ENCODE results near the gene FGA. TPM values are rescaled to one million over a fixed set of nuclear protein-coding genes. Genes with fewer than 3 reads are reported as not detected.
"Not testable (repeated sequence)": the region's sequence is repeated elsewhere in the genome, so short reads cannot be mapped to it uniquely, and the experiment has no call there.

FGA gene
- total RNA-seq, 1 donor from 2014 or later: 13.5 TPM

- Mint-ChIP-seq H3K4me3 (ENCODE audit: low read depth) (no peak overlapping the region), H3K4me1 (ENCODE audit: low read depth) (peaks cover 10% of the 10 kb centered on the region), H3K27me3 (no peaks in the 10 kb centered on the region), H3K36me3 (ENCODE audit: insufficient read depth) (no peaks in the 10 kb centered on the region), H3K9me3 (ENCODE audit: low read depth) (no peaks in the 10 kb centered on the region), H3K27ac (no peak overlapping the region)
- no peak for DNase-seq (ENCODE audit: low spot score, unreplicated experiment)
- no peak for TF ChIP-seq CTCF (IDR thresholded peaks at IDR 0.05; ENCODE audit: unreplicated experiment)
Measured at GRCh38 chr4:154602404-154603020, 12.0 kb upstream of the FGA start.

- no peak overlapping the region for H3K27ac Mint-ChIP-seq
- H3K9me3 Mint-ChIP-seq (ENCODE audit: low read depth): peaks cover 6% of the 10 kb centered on the region
- peaks cover 30% of the 10 kb centered on the region for H3K4me1 Mint-ChIP-seq (ENCODE audit: low read depth)
- no peak overlapping the region for H3K4me3 Mint-ChIP-seq (ENCODE audit: low read depth)
- TF ChIP-seq CTCF (IDR thresholded peaks at IDR 0.05; ENCODE audit: unreplicated experiment): no peak
- no peaks in the 10 kb centered on the region for H3K27me3 Mint-ChIP-seq
- no peaks in the 10 kb centered on the region for H3K36me3 Mint-ChIP-seq (ENCODE audit: insufficient read depth)
- no peak for DNase-seq (ENCODE audit: low spot score, unreplicated experiment)
Measured at GRCh38 chr4:154597798-154598774, 7.5 kb upstream of the FGA start.

GRCh38 chr4:154597281-154597680 is 6.7 kb upstream of the FGA start:
- peaks cover 34% of the 10 kb centered on the region for H3K4me1 Mint-ChIP-seq (ENCODE audit: low read depth)
- not testable (repeated sequence) for DNase-seq (ENCODE audit: low spot score, unreplicated experiment); H3K27ac Mint-ChIP-seq; H3K4me3 Mint-ChIP-seq (ENCODE audit: low read depth); H3K36me3 Mint-ChIP-seq (ENCODE audit: insufficient read depth); H3K9me3 Mint-ChIP-seq (ENCODE audit: low read depth); H3K27me3 Mint-ChIP-seq

- H3K4me3 Mint-ChIP-seq (ENCODE audit: low read depth): no peak overlapping the region
- no peaks in the 10 kb centered on the region for H3K27me3 Mint-ChIP-seq
- H3K27ac Mint-ChIP-seq: no peak overlapping the region
- no peak for DNase-seq (ENCODE audit: low spot score, unreplicated experiment)
- peaks cover 6% of the 10 kb centered on the region for H3K9me3 Mint-ChIP-seq (ENCODE audit: low read depth)
- TF ChIP-seq CTCF (IDR thresholded peaks at IDR 0.05; ENCODE audit: unreplicated experiment): no peak
- H3K4me1 Mint-ChIP-seq (ENCODE audit: low read depth): peaks cover 36% of the 10 kb centered on the region
- H3K36me3 Mint-ChIP-seq (ENCODE audit: insufficient read depth): no peaks in the 10 kb centered on the region
Measured at GRCh38 chr4:154595807-154596206, 5.3 kb upstream of the FGA start.

GRCh38 chr4:154594343-154594742 is 3.8 kb upstream of the FGA start:
- H3K27me3 Mint-ChIP-seq; H3K9me3 Mint-ChIP-seq (ENCODE audit: low read depth); H3K4me3 Mint-ChIP-seq (ENCODE audit: low read depth); H3K27ac Mint-ChIP-seq; H3K36me3 Mint-ChIP-seq (ENCODE audit: insufficient read depth); DNase-seq (ENCODE audit: low spot score, unreplicated experiment): not testable (repeated sequence)
- H3K4me1 Mint-ChIP-seq (ENCODE audit: low read depth): peaks cover 49% of the 10 kb centered on the region

GRCh38 chr4:154593868-154594267 is 3.3 kb upstream of the FGA start:
- Mint-ChIP-seq H3K27ac (peak overlapping the region; percentile 54), H3K36me3 (ENCODE audit: insufficient read depth) (no peaks in the 10 kb centered on the region), H3K4me3 (ENCODE audit: low read depth) (peak overlapping the region; percentile 26), H3K4me1 (ENCODE audit: low read depth) (peaks cover 53% of the 10 kb centered on the region), H3K9me3 (ENCODE audit: low read depth) (peaks cover 6% of the 10 kb centered on the region), H3K27me3 (no peaks in the 10 kb centered on the region)
- no peak for TF ChIP-seq CTCF (IDR thresholded peaks at IDR 0.05; ENCODE audit: unreplicated experiment)
- no peak for DNase-seq (ENCODE audit: low spot score, unreplicated experiment)

Data from progenitor cell of endocrine pancreas (in vitro differentiated cells).